PFSK-1 (cell line): ENCODE results near the gene SV2C.

ENCODE experiments used
- FOXP2 ChIP-seq: optimal IDR thresholded peaks from 2 replicates; pipeline ENCODE3; 2011; ENCODE audit warnings: borderline replicate concordance, control low read depth, inconsistent platforms; ENCODE audit not compliant: insufficient read depth; ENCODE audit errors: extremely low read length, extremely low read depth
- POLR2AphosphoS5 ChIP-seq: IDR thresholded peaks from 2 replicates; pipeline ENCODE4 v1.6.1; 2012; ENCODE audit warnings: low read depth, mild to moderate bottlenecking, control low read depth, low read length, moderate library complexity
- REST ChIP-seq, 2 experiments: IDR thresholded peaks; 2 replicates each; pipeline versions ENCODE4 v1.6.1 to v1.8.0; 2011 to 2012; ENCODE audit warnings: low read depth in 2 of 2, low read length in 2 of 2, control low read depth in 1 of 2, inconsistent platforms in 1 of 2, mild to moderate bottlenecking in 1 of 2, moderate library complexity in 1 of 2; ENCODE audit not compliant: insufficient read depth in 1 of 2
- SIN3A ChIP-seq: IDR thresholded peaks from 2 replicates; pipeline ENCODE4 v1.6.1; 2012; ENCODE audit warnings: mild to moderate bottlenecking, low read length, moderate library complexity, borderline replicate concordance; ENCODE audit not compliant: insufficient read depth
- TAF1 ChIP-seq: IDR thresholded peaks from 2 replicates; pipeline ENCODE4 v1.6.1; 2012; ENCODE audit warnings: low read length, control low read depth, borderline replicate concordance; ENCODE audit not compliant: insufficient read depth

Gene SV2C

GRCh38 chr5:76264681-76265080 lies 181.5 kb downstream of the SV2C start:
- no peak for TF ChIP-seq TAF1
- no peak for TF ChIP-seq REST (IDR thresholded peaks at IDR 0.05; ENCODE audit: insufficient read depth in 1 of 2, low read depth in 2 of 2, low read length in 2 of 2)
- no peak for TF ChIP-seq SIN3A
- no peak for TF ChIP-seq POLR2AphosphoS5
- TF ChIP-seq FOXP2, result no peak

- TF ChIP-seq TAF1 (no peak), FOXP2 (no peak), POLR2AphosphoS5 (no peak), REST (IDR thresholded peaks at IDR 0.05; ENCODE audit: insufficient read depth in 1 of 2, low read depth in 2 of 2, low read length in 2 of 2) (no peak), SIN3A (no peak)
Measured at GRCh38 chr5:76269259-76269931, 186.2 kb downstream of the SV2C start.

GRCh38 chr5:76269932-76270610 lies 186.9 kb downstream of the SV2C start:
- TF ChIP-seq REST (IDR thresholded peaks at IDR 0.05; ENCODE audit: insufficient read depth in 1 of 2, low read depth in 2 of 2, low read length in 2 of 2) (no peak), POLR2AphosphoS5 (no peak), FOXP2 (no peak), SIN3A (no peak), TAF1 (no peak)

- TF ChIP-seq TAF1, result no peak
- TF ChIP-seq SIN3A, result no peak
- no peak for TF ChIP-seq REST (IDR thresholded peaks at IDR 0.05; ENCODE audit: insufficient read depth in 1 of 2, low read depth in 2 of 2, low read length in 2 of 2)
- no peak for TF ChIP-seq FOXP2
- TF ChIP-seq POLR2AphosphoS5, result no peak
Measured at GRCh38 chr5:76271836-76272235, 188.7 kb downstream of the SV2C start.
